Body of pancreas (tissue), 4 donors: ENCODE data around the gene CLEC5A. TPM values are rescaled to one million over a fixed set of nuclear protein-coding genes. Genes with fewer than 3 reads are reported as not detected.

Experiments
- ATAC-seq: fragments of 150-250 bp; one replicate; pipeline ENCODE4 v1.9.1; 2016
- DNase-seq, 4 donors: peaks; one replicate each; pipeline ENCODE4 v3.0.0-alpha.2; 2019
- H3K27ac ChIP-seq, 4 donors: fragments of 200-600 bp; sonication (generic); 1 replicate in 3 of 4; 2 replicates in 1 of 4; pipeline versions ENCODE4 v1.5.1 to v1.6.1; 2016 to 2019; ENCODE audit warnings: mild to moderate bottlenecking in 1 of 4, mixed read lengths in 1 of 4, moderate library complexity in 1 of 4
- H3K27me3 ChIP-seq, 2 donors: fragments of 200-600 bp; sonication (generic); one replicate each; pipeline ENCODE4 v1.6.0; 2016; ENCODE audit warnings: mild to moderate bottlenecking in 1 of 2
- H3K36me3 ChIP-seq, 2 donors: fragments of 200-600 bp; sonication (generic); replicated peaks in 1 of 2; 2 replicates each; pipeline ENCODE4 v1.5.1; 2016; ENCODE audit warnings: low read depth in 2 of 2; ENCODE audit not compliant: insufficient read depth in 1 of 2
- H3K4me1 ChIP-seq: fragments of 200-600 bp; sonication (generic); one replicate; pipeline ENCODE4 v1.6.0; 2016
- H3K4me3 ChIP-seq, 2 donors: fragments of 200-600 bp; sonication (generic); 1 replicate in 1 of 2; 2 replicates in 1 of 2; pipeline ENCODE4 v1.5.1; 2016 to 2019
- H3K9me3 ChIP-seq, 3 donors: fragments of 200-600 bp; sonication (generic); 1 replicate in 2 of 3; 2 replicates in 1 of 3; pipeline ENCODE4 v1.5.1; 2016
- CTCF ChIP-seq, 7 experiments: fragments of 450-650 bp in 4 of 7; fragments of 200-600 bp in 3 of 7; sonication (generic) in 3 of 7; IDR thresholded peaks; one replicate each; pipeline ENCODE4 v1.5.1; 2016 to 2019; ENCODE audit warnings: antibody characterized with exemption in 7 of 7
- POLR2A ChIP-seq, 3 donors: fragments of 450-650 bp; IDR thresholded peaks; one replicate each; pipeline ENCODE4 v1.6.1; 2016; ENCODE audit warnings: antibody characterized with exemption in 3 of 3, mild to moderate bottlenecking in 2 of 3
- WGBS, 2 donors: methylation state at CpG; one replicate each; pipeline ENCODE4 v1.1.5; 2017; 5-methylcytosine and 5-hydroxymethylcytosine counted together
- intact Hi-C: fragments of 100-400 bp; cut with DNase I; formaldehyde crosslinking; loops from one replicate; pipeline ENCODE4 v1.15.1; 2023
- total RNA-seq, 2 donors: library from RNA; depleted of rRNA; stranded (reverse); fragments of >200 nt; gene quantifications; one replicate each; pipeline ENCODE4 v1.1.0, GENCODE V29; 2016

CLEC5A gene
- total RNA-seq, 2 donors from 2014 or later, result 0.99 to 1.6 TPM

DNA sequence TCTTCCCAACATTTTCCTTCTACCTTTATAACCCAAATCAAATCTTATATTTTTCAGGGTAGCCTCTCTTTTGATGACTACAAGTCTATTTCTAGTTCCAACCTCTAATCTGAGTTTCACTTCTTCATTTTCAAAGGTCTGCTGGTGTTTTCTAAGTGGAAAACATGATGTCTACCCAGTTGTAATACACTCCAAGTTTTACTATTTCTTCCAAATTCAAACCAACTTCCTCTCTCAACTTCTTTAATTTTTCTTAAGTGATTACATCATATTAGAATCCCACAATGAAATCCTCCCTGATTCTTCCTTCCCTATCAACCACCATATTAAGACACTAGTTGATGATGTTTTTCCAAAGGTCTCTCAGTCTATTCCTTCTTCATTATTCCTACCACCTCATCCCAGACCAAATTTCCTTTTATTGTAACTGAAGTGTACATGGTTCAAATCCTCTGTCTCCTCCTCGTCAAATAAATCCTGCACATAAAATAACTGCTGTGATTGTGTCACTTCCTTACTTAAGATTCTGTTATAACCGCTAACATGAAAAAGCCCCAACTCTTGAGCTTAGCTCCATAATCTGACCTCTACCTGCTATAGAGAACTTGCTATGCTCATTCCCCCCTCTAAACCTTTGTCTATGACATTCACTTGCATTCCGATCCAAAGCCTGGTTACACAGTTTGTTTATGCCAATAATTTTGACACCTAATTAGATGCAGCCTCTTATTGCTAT lies 14.1 kb upstream of the CLEC5A start:
- no peaks in the 10 kb centered on the region for H3K9me3 ChIP-seq
- DNase-seq (no peak), ATAC-seq (no peak)
- no peaks in the 10 kb centered on the region for H3K4me1 ChIP-seq
- TF ChIP-seq POLR2A (IDR thresholded peaks at IDR 0.05) (no peak), CTCF (IDR thresholded peaks at IDR 0.05) (no peak)
- no peaks in the 10 kb centered on the region for H3K36me3 ChIP-seq
- no peak overlapping the region for H3K4me3 ChIP-seq
- H3K27me3 ChIP-seq, result no peaks in the 10 kb centered on the region
- no peak overlapping the region for H3K27ac ChIP-seq
- intact Hi-C loops, result no loop called here
- WGBS, 2 donors, result 66 to 91% methylated on average over 3 of the region's 3 CpGs

DNA sequence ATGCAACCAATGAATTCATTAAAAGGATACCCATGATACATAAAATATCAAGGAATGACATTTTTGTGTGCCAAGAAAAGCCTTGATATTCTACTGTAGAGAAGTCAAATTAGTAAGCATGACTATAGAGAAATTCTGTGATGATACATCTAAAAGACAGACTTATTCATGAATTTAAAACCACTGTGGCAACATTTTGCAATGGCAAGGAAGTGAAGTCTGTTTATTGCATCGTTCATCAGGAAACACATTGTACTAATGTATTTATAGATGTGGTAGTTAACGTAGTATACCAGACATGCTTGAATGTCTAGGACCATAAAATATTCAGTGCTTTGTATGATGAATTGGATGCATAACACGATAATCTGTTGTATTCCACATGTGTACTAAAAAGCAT lies 9.3 kb upstream of the CLEC5A start:
- WGBS, 2 donors, result 51 to 69% methylated on average over 3 of the region's 3 CpGs

GRCh38 chr7:141954334-141954733 lies 7.6 kb upstream of the CLEC5A start:
- no peaks in the 10 kb centered on the region for H3K9me3 ChIP-seq
- H3K36me3 ChIP-seq, result no peaks in the 10 kb centered on the region
- ATAC-seq (no peak), DNase-seq (no peak)
- intact Hi-C loops, result no loop called here
- H3K4me3 ChIP-seq, result no peak overlapping the region
- 92 to 100% methylated on average over 1 of the region's 1 CpG for WGBS, 2 donors
- H3K27ac ChIP-seq, result no peak overlapping the region
- no peak for TF ChIP-seq POLR2A (IDR thresholded peaks at IDR 0.05)
- TF ChIP-seq CTCF (IDR thresholded peaks at IDR 0.05), result no peak
- no peaks in the 10 kb centered on the region for H3K4me1 ChIP-seq
- no peaks in the 10 kb centered on the region for H3K27me3 ChIP-seq

More for the DNA sequence above, 9.3 kb upstream of the CLEC5A start:
- ATAC-seq, result no peak
- H3K27me3 ChIP-seq, result no peaks in the 10 kb centered on the region
- TF ChIP-seq CTCF (IDR thresholded peaks at IDR 0.05) (no peak), POLR2A (IDR thresholded peaks at IDR 0.05) (no peak)
- no peak overlapping the region for H3K4me3 ChIP-seq
- no peaks in the 10 kb centered on the region for H3K4me1 ChIP-seq
- H3K9me3 ChIP-seq, result no peaks in the 10 kb centered on the region
- H3K27ac ChIP-seq, result no peak overlapping the region
- peak in 1 of 4 donors; percentile 13 for DNase-seq
- no peaks in the 10 kb centered on the region for H3K36me3 ChIP-seq
- intact Hi-C loops, result no loop called here

GRCh38 chr7:141952461-141952860 lies 5.7 kb upstream of the CLEC5A start:
- intact Hi-C loops, result no loop called here
- Histone ChIP-seq H3K4me3 (no peak overlapping the region), H3K27ac (no peak overlapping the region), H3K36me3 (no peaks in the 10 kb centered on the region), H3K27me3 (no peaks in the 10 kb centered on the region), H3K9me3 (no peaks in the 10 kb centered on the region), H3K4me1 (no peaks in the 10 kb centered on the region)
- TF ChIP-seq POLR2A (IDR thresholded peaks at IDR 0.05) (no peak), CTCF (IDR thresholded peaks at IDR 0.05) (no peak)
- DNase-seq, result no peak
- 83 to 100% methylated on average over 1 of the region's 1 CpG for WGBS, 2 donors
- no peak for ATAC-seq

GRCh38 chr7:141950806-141951205 lies 4.0 kb upstream of the CLEC5A start:
- H3K4me1 ChIP-seq, result no peaks in the 10 kb centered on the region
- TF ChIP-seq CTCF (IDR thresholded peaks at IDR 0.05) (no peak), POLR2A (IDR thresholded peaks at IDR 0.05) (no peak)
- no peak for ATAC-seq
- H3K27ac ChIP-seq, result no peak overlapping the region
- no peaks in the 10 kb centered on the region for H3K9me3 ChIP-seq
- 61 to 100% methylated on average over 1 of the region's 1 CpG for WGBS, 2 donors
- intact Hi-C loops, result no loop called here
- H3K27me3 ChIP-seq, result no peaks in the 10 kb centered on the region
- H3K36me3 ChIP-seq, result no peaks in the 10 kb centered on the region
- no peak overlapping the region for H3K4me3 ChIP-seq
- peak in 1 of 4 donors; percentile 18 for DNase-seq
